Measurements from ENCODE around the gene PPP2R2C.

PPP2R2C gene

DNA sequence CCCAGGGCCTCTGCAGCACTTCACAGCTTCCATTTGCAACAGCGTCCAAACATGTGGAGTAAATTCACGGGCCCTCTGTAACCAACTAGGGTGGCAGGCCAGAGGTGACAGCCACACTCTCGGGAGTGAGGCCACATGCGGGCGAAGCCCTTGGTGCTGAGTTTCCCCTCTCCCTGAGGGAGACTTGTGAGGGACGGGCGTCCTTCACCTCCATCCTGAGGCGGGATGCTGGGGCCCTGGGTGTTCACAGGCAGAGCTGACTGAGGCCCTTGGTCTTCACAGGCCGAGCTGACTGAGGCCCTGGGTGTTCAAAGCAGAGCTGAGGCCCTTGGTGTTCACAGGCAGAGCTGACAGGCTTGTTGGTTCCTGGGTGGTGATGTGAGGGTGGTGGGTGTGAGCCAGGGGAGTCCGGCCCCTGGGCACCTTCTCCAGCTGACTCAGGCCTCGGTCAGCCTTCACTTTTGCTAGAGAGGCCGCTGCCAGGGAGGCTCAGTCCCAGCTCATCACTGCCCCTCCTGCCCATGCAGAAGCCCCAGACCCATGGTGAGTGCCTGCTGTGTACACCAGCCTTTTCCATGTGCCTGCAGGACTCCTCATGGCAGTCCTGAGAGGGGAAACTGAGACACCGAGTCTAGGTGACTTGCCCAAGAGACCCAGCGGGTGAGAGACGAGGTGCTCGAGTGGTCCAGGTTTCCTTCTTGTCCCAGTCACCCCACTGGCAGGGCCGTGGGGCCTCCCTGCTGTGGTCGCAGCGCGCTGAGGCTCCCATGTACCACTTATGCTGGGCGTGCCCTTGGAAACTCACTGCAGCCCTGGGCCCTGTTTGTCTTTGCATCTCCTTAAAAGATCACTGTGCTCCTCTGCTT, 194.2 kb downstream of the PPP2R2C start:
- DNase-seq: no peak

DNA sequence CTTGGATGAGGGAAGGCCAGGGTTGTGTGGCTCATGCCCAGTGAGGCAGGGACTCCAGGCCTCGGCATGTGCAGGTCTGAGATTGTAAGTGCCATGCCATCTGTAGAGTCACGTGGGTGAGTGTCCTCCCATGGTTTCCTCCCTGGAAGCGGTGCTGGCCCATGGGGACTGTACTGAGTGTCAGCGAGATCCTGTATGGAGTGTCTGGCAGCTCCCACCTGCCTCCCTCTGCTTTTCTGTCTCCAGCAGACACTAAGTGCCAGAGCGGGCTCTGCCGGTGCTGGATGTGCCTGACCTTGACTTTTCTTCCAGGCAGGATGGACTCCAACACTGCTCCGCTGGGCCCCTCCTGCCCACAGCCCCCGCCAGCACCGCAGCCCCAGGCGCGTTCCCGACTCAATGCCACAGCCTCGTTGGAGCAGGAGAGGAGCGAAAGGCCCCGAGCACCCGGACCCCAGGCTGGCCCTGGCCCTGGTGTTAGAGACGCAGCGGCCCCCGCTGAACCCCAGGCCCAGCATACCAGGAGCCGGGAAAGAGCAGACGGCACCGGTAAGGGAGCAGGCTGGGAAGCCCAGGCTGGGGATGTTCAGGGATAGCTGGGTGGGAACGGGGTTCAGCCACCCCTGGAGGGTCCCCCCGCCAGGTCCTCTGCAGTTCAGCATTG, 195.1 kb downstream of the PPP2R2C start:
- no peak for DNase-seq

DNA sequence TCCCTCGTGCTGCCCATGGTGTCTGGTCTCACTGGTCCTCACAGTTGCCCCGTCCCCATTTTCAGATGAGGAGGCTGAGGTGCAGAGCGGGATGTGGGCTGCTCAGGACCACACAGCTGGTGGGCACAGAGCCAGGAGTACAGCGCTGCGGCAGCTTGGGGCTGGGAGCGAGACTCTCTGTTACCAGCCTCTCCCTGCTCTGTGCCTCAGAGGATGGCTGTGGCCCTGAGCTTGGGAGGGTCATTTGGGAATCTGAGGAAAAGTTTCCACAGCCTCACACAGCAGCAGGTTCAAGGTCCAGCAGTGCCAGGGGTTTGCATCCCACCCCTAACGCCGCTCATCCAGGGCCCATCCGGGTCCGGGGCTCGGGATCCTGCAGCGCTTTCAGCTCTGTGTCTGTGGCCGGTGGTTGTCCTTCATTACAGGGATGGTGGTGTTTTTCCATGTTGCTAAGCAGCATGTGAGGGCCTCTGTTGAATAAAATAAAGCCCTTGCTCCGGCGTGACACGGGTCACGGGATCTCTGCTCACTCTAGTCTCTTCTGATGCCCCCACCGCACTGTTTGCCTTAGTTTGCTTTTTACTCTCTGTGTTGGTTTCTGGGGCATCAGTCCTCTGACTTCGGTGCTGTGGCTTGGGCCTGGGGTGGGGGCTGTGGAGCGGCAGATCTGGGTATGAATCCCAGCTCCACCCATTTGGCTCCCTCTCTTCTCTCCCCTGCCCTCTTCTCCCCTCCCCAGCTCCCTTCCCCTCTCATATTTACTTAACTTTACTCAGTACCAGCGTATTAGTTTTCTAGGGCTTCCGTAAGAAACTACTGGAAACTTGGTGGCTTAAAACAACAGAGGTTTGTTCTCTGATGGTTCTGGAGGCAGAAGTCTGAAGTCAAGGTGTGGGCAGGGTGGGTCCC, 196.3 kb downstream of the PPP2R2C start:
- DNase-seq: no peak

DNA sequence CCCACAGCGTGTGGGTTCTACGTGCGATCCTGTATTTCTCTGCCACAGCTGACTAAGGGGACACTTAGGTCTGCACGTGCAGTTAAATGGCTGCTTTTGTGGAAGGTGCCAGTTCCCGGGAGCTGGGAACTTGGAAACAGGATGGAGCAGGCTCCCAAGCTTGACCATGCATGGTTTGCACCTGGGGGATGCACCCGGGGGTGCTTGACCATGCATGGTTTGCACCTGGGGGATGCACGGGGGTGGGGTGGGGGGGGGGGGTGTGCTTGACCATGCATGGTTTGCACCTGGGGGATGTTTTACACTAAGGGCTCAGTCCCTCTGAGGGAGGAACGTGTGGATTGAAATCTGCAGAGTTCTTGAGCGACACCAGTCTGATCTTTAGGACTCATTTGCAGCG, 197.1 kb downstream of the PPP2R2C start:
- no peak for DNase-seq

DNA sequence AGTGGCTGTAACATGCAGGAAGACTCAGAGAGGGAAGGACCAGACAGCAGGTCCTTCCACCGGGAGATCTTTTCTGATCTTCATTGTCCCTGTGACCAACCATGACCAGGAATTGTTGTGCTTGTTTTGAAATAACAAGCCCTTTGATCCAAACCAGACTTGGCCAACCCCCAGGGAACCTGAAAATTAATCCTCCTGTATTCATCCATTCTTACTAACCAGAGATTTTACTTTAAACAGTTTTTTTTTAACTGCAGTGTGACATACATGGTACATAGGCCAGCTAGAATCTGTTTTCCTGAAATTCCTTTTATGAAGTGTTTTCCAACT, 198.8 kb downstream of the PPP2R2C start:
- no peak for DNase-seq

DNA sequence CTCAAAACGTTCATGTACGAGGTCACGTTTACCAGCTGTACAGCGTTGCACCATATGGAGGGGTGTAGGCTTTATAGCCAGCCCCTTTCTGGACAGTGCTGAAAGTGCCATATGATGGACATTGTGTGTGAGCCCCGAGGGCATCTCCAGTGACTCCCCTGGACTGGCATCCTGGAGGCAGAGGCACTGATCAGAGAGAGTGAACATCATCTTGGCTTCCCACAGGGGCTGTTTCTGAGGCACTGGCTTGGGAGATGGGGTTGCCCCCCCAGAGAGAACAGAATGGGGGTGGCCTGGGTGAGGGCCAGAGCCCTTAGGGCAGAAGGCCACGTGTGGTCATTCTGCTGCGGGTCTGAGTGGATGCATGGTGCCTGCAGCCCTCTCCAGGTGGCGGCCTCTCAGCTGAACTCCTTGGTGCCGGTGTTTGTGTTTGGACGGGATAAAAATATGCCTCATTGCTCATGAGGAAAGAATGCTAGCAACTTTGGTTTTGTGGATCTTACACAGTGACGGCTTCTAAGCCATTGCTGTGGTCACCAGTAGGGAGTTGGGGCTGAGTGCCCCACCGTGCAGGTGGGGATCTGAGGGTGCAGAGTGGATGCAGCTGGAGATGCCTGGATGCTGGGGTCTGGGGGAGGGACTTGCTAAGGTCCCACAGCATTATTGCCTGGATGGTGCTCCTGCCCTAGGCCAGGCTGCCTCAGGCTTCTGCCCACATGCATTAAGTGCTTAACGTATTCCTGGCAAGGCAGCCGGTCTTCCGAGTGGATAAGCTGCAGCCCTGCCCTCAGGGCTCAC, 199.4 kb downstream of the PPP2R2C start:
- no peak for DNase-seq

DNA sequence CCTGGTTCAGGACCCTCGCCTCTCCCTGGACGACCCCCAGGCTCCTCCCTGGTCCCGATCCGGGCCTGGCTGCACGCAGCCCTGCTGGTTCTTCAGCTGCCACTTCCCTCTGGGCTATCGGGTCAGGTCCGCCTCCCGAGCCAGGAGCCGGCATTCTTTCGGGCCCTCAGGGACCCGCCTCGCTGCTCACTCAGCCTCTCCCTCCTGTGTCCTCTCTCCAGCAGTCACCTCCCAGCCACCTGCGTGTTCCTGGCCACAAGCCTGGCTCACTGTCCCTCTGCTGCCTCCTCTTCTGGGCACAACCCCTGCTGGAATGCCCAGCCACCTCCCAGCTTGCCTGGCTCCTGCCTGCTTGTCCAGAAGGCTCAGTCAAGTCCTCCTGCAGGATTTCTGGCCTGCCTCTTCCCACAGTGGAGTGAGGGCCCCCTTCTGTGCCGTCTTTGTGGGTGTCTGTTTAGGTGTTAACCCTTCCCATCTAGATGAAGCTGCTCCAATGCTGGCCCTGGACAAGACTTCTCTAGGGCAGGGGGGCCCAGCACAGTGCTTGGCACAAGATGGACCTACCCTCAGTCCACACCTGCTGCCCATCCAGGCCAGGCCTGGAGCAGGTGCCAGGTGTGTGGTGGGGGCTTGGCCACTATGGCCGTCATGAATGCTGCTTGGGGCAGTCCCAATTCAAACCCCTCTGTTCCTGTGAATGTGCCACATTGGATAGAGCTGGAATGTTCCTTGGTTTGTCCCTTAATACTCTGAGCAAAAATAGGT, 200.5 kb downstream of the PPP2R2C start:
- DNase-seq: no peak

DNA sequence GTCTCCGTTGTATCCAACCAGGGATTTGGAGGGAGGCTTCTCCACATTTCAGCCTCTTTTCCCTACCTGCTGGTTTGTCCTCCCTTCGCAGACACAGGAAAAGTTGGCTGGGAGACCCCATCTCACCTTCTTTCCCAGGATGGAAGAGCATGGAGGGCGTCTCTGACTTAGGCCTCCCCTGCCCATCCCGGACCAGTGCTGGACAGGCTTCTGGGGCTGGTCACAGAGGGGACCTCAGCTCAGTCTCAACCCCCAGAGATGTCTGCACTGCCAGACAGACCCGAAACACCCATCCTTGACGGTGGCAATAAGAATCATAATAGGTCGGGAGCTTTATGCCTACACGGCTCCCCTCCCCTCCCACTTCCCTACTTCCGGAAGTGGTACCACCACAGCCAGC, 201.2 kb downstream of the PPP2R2C start:
- DNase-seq: no peak

DNA sequence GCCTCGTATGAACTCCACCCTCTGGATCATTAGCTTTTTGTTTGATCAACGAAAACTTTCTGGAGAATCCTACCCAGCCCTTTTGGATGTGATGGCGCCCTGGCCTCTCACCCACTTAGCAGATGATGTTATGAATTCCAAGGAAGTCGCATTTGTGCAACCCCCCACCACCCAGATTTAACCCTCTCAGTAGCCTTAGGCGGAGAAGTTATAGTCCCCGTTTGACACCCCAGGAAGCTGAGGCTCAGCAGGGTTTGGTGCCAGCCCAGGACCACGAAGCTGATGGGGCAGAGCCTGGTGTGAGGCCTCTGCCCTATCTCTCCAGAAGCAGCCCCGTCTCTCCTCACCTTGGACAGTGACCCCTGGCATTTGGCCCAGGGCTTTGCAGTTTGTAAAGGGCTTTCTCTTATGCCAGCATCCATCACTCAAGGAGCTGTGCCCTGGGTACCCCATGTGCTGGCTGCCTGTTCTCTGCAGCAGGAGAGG, 201.7 kb downstream of the PPP2R2C start:
- DNase-seq: no peak

All from GF-D8 (cell line).